Peyer's patch (tissue), 4 donors: ENCODE data around the gene AP1S3. TPM values are rescaled to one million over a fixed set of nuclear protein-coding genes. Genes with fewer than 3 reads are reported as not detected.

Experiments
- DNase-seq, 3 donors: peaks; one replicate each; pipeline ENCODE4 v3.0.0-alpha.2; 2017 to 2019
- H3K27ac ChIP-seq, 4 donors: fragments of 200-600 bp; sonication (generic); one replicate each; pipeline ENCODE4 v1.5.1; 2016 to 2019
- H3K27me3 ChIP-seq, 2 donors: fragments of 200-600 bp; sonication (generic); one replicate each; pipeline ENCODE4 v1.5.1; 2019
- H3K36me3 ChIP-seq, 3 donors: fragments of 200-600 bp; sonication (generic); one replicate each; pipeline ENCODE4 v1.5.1; 2016 to 2019
- H3K4me1 ChIP-seq, 4 donors: fragments of 200-600 bp; sonication (generic); one replicate each; pipeline ENCODE4 v1.5.1; 2016 to 2019
- H3K4me3 ChIP-seq, 4 donors: fragments of 200-600 bp; sonication (generic); 1 replicate in 3 of 4; 2 replicates in 1 of 4; pipeline ENCODE4 v1.5.1; 2016 to 2019; ENCODE audit warnings: mild to moderate bottlenecking in 1 of 4
- H3K9me3 ChIP-seq, 4 donors: fragments of 200-600 bp; sonication (generic); one replicate each; pipeline ENCODE4 v1.5.1; 2016 to 2019; ENCODE audit warnings: mild to moderate bottlenecking in 1 of 4
- POLR2A ChIP-seq, 2 donors: fragments of 450-650 bp; IDR thresholded peaks; one replicate each; pipeline ENCODE4 v1.5.1; 2017; ENCODE audit warnings: antibody characterized with exemption in 2 of 2, mild to moderate bottlenecking in 2 of 2, moderate library complexity in 2 of 2
- total RNA-seq, 4 donors: library from RNA; depleted of rRNA; stranded (reverse); fragments of >200 nt; gene quantifications; one replicate each; pipeline ENCODE4 v1.1.0, GENCODE V29; 2016
- TF ChIP-seq, protein P1 (sequence below), 6 experiments: fragments of 450-650 bp in 4 of 6; fragments of 200-600 bp in 2 of 6; sonication (generic) in 1 of 6; IDR thresholded peaks; one replicate each; pipeline ENCODE4 v1.5.1; 2017 to 2019; ENCODE audit warnings: antibody characterized with exemption in 6 of 6, mild to moderate bottlenecking in 3 of 6, moderate library complexity in 1 of 6

AP1S3 gene
- total RNA-seq, 4 donors from 2014 or later: 6.3 to 17.0 (median 9.6) TPM

DNA sequence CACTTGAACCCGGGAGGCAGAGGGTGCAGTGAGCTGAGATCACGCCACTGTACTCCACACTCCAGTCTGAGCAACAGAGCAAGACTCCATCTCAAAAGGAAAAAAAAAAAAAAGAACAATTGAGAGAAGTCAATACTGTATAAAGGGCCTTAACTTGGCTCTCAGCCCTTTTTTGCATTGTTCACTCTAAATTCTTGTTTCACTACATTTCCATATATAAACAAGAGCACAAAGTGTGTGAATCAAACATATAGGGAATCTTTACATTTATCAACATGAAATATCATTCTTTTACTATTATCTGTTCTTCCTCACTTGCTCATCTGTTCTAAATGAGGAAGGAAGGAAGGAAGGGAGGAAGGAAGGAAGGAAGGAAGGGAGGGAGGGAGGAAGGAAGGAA is 90.8 kb downstream of the AP1S3 start:
- TF ChIP-seq, protein P1, sequence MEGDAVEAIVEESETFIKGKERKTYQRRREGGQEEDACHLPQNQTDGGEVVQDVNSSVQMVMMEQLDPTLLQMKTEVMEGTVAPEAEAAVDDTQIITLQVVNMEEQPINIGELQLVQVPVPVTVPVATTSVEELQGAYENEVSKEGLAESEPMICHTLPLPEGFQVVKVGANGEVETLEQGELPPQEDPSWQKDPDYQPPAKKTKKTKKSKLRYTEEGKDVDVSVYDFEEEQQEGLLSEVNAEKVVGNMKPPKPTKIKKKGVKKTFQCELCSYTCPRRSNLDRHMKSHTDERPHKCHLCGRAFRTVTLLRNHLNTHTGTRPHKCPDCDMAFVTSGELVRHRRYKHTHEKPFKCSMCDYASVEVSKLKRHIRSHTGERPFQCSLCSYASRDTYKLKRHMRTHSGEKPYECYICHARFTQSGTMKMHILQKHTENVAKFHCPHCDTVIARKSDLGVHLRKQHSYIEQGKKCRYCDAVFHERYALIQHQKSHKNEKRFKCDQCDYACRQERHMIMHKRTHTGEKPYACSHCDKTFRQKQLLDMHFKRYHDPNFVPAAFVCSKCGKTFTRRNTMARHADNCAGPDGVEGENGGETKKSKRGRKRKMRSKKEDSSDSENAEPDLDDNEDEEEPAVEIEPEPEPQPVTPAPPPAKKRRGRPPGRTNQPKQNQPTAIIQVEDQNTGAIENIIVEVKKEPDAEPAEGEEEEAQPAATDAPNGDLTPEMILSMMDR (IDR thresholded peaks at IDR 0.05): no peak
- TF ChIP-seq POLR2A (IDR thresholded peaks at IDR 0.05): no peak
- no peak overlapping the region for H3K4me3 ChIP-seq
- no peak for DNase-seq

DNA sequence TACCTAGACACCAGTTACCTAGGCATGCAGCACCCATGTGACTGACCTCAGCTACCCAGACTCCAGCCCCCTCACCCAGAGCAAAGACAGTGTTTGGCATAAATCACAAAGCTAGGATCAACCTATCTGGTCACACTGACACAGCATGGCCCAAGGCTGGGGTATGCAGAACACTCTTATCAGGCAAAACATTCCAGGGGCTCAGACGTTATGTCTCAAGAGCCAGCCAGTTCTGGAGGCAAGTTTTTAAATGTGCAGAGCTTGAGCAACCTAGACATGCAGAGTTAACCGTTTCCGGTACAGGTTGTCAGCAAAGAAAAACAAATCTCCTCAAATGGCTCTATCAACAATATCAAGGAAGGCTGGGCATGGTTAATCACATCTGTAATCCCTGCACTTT is 92.8 kb downstream of the AP1S3 start:
- no peak for DNase-seq
- no peak overlapping the region for H3K27ac ChIP-seq
- H3K27me3 ChIP-seq: no peaks in the 10 kb centered on the region
- no peak overlapping the region for H3K4me3 ChIP-seq
- H3K36me3 ChIP-seq: no peaks in the 10 kb centered on the region
- H3K9me3 ChIP-seq: no peaks in the 10 kb centered on the region
- H3K4me1 ChIP-seq: no peaks in the 10 kb centered on the region
- TF ChIP-seq, protein P1 (IDR thresholded peaks at IDR 0.05): no peak
- TF ChIP-seq POLR2A (IDR thresholded peaks at IDR 0.05): no peak

More for the DNA sequence above, 90.8 kb downstream of the AP1S3 start:
- no peaks in the 10 kb centered on the region for H3K36me3 ChIP-seq
- H3K9me3 ChIP-seq: no peaks in the 10 kb centered on the region
- H3K4me1 ChIP-seq: no peaks in the 10 kb centered on the region
- no peak overlapping the region for H3K27ac ChIP-seq
- no peaks in the 10 kb centered on the region for H3K27me3 ChIP-seq

GRCh38 chr2:223740679-223741078 is 96.7 kb downstream of the AP1S3 start:
- TF ChIP-seq POLR2A (IDR thresholded peaks at IDR 0.05): no peak
- TF ChIP-seq, protein P1 (IDR thresholded peaks at IDR 0.05): no peak
- Histone ChIP-seq H3K9me3 (no peaks in the 10 kb centered on the region), H3K27me3 (no peaks in the 10 kb centered on the region), H3K27ac (no peak overlapping the region), H3K4me1 (no peaks in the 10 kb centered on the region), H3K36me3 (no peaks in the 10 kb centered on the region), H3K4me3 (no peak overlapping the region)
- DNase-seq: no peak

GRCh38 chr2:223737207-223737606 is 100.2 kb downstream of the AP1S3 start:
- Histone ChIP-seq H3K4me1 (no peaks in the 10 kb centered on the region), H3K27ac (no peak overlapping the region), H3K36me3 (no peaks in the 10 kb centered on the region), H3K9me3 (no peaks in the 10 kb centered on the region), H3K27me3 (no peaks in the 10 kb centered on the region), H3K4me3 (no peak overlapping the region)
- DNase-seq: no peak
- TF ChIP-seq, protein P1 (IDR thresholded peaks at IDR 0.05): no peak
- no peak for TF ChIP-seq POLR2A (IDR thresholded peaks at IDR 0.05)

DNA sequence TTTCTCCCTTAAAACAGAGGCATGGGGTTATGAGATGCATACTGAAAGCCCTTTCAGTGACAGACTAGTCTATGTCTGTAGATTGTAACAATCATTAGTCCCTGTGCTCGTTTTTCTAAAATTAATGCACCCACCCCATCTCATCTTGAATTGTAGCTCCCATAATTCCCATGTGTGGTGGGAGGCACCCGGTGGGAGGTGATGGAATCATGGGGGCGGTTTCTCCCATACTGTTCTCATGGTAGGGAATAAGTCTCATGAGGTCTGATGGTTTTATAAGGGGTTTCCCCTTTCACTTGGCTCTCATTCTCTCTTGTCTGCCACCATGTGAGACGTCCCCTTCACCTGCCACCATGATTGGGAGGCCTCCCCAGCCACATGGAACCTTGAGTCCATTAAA is 100.9 kb downstream of the AP1S3 start:
- TF ChIP-seq POLR2A (IDR thresholded peaks at IDR 0.05): no peak
- TF ChIP-seq, protein P1 (IDR thresholded peaks at IDR 0.05): no peak
- Histone ChIP-seq H3K27ac (no peak overlapping the region), H3K27me3 (no peaks in the 10 kb centered on the region), H3K9me3 (no peaks in the 10 kb centered on the region), H3K4me3 (no peak overlapping the region), H3K36me3 (no peaks in the 10 kb centered on the region), H3K4me1 (no peaks in the 10 kb centered on the region)
- no peak for DNase-seq

GRCh38 chr2:223735659-223736244 is 101.6 kb downstream of the AP1S3 start:
- no peak for TF ChIP-seq POLR2A (IDR thresholded peaks at IDR 0.05)
- TF ChIP-seq, protein P1 (IDR thresholded peaks at IDR 0.05): no peak
- no peak overlapping the region for H3K27ac ChIP-seq
- DNase-seq: no peak

More at GRCh38 chr2:223735659-223736244, 101.6 kb downstream of the AP1S3 start:
- H3K27me3 ChIP-seq: no peaks in the 10 kb centered on the region
- H3K4me1 ChIP-seq: no peaks in the 10 kb centered on the region
- H3K4me3 ChIP-seq: no peak overlapping the region
- no peaks in the 10 kb centered on the region for H3K36me3 ChIP-seq
- no peaks in the 10 kb centered on the region for H3K9me3 ChIP-seq
